WTC11 (cell line): Measurements from ENCODE around the gene GFY. TPM values are rescaled to one million over a fixed set of nuclear protein-coding genes. Genes with fewer than 3 reads are reported as not detected.
A peak's percentile ranks its signal among the peaks of the same experiment; 100 is the strongest.

ENCODE experiments used
- ATAC-seq: fragments of 200-7000 bp; cut with Tn5 transposase; 2 replicates; pipeline ENCODE4 v1.10.0; 2021; ENCODE audit warnings: mild to moderate bottlenecking, moderate library complexity
- CTCF ChIA-PET: fragments of 300-600 bp; sonication (Branson Sonifier 250); formaldehyde crosslinking; loops from one replicate; lab custom pipeline; 2021; ENCODE audit warnings: antibody characterized with exemption; lab: Charles Lee
- POLR2A ChIA-PET: fragments of 350-600 bp; sonication (Branson Sonifier 250); formaldehyde crosslinking; loops from one replicate; lab custom pipeline; 2021; ENCODE audit warnings: antibody characterized with exemption; lab: Charles Lee
- DNase-seq: peaks from one replicate; pipeline ENCODE4 v3.0.0; 2021; ENCODE audit warnings: low spot score
- H3K27ac Mint-ChIP-seq: 2 replicates; pipeline ENCODE4 v1.8.0; 2021; ENCODE audit warnings: mixed read lengths
- H3K27me3 Mint-ChIP-seq: 2 replicates; pipeline ENCODE4 v1.8.0; 2021; ENCODE audit warnings: low read depth, mild to moderate bottlenecking, moderate library complexity, mixed read lengths
- H3K36me3 Mint-ChIP-seq: 2 replicates; pipeline ENCODE4 v1.8.0; 2021; ENCODE audit warnings: mixed read lengths
- H3K4me1 Mint-ChIP-seq: 2 replicates; pipeline ENCODE4 v1.8.0; 2022; ENCODE audit warnings: mixed read lengths
- H3K4me3 Mint-ChIP-seq: 2 replicates; pipeline ENCODE4 v1.8.0; 2021; ENCODE audit warnings: mild to moderate bottlenecking, moderate library complexity, mixed read lengths
- H3K9me3 Mint-ChIP-seq: 2 replicates; pipeline ENCODE4 v1.8.0; 2021; ENCODE audit warnings: mixed read lengths
- AR ChIP-seq: fragments of 250-450 bp; sonication (Bioruptor Pico); IDR thresholded peaks from 2 replicates; pipeline ENCODE4 v1.9.0; 2021; ENCODE audit warnings: mild to moderate bottlenecking
- ATF3 ChIP-seq: sonication (generic); formaldehyde crosslinking; conservative IDR thresholded peaks from 2 replicates; pipeline ENCODE4 v1.8.1; 2022; ENCODE audit warnings: mild to moderate bottlenecking, missing genetic modification reagents
- ATF6 ChIP-seq: sonication (generic); formaldehyde crosslinking; IDR thresholded peaks from 2 replicates; pipeline ENCODE4 v1.8.1; 2023; ENCODE audit warnings: mild to moderate bottlenecking, missing genetic modification reagents
- CREB1 ChIP-seq: sonication (generic); formaldehyde crosslinking; IDR thresholded peaks from 2 replicates; pipeline ENCODE4 v1.8.0; 2023; ENCODE audit warnings: mild to moderate bottlenecking, missing genetic modification reagents
- E2F1 ChIP-seq: sonication (generic); formaldehyde crosslinking; IDR thresholded peaks from 2 replicates; pipeline ENCODE4 v1.8.0; 2022; ENCODE audit warnings: mild to moderate bottlenecking, missing genetic modification reagents
- ESRRA ChIP-seq: sonication (generic); formaldehyde crosslinking; IDR thresholded peaks from 2 replicates; pipeline ENCODE4 v1.8.1; 2022; ENCODE audit warnings: mild to moderate bottlenecking, missing genetic modification reagents, borderline replicate concordance
- FOXP1 ChIP-seq: sonication (generic); formaldehyde crosslinking; IDR thresholded peaks from 2 replicates; pipeline ENCODE4 v1.8.0; 2022; ENCODE audit warnings: missing genetic modification reagents, mild to moderate bottlenecking, moderate library complexity, borderline replicate concordance
- JUN ChIP-seq: sonication (generic); formaldehyde crosslinking; IDR thresholded peaks from 2 replicates; pipeline ENCODE4 v1.8.0; 2023; ENCODE audit warnings: mild to moderate bottlenecking, missing genetic modification reagents
- MAX ChIP-seq: sonication (generic); formaldehyde crosslinking; IDR thresholded peaks from 2 replicates; pipeline ENCODE4 v1.8.0; 2022; ENCODE audit warnings: mild to moderate bottlenecking, missing genetic modification reagents
- MXD4 ChIP-seq: fragments of 250-450 bp; sonication (Bioruptor Pico); IDR thresholded peaks from 2 replicates; pipeline ENCODE4 v1.8.0; 2021; ENCODE audit warnings: mild to moderate bottlenecking, moderate library complexity, borderline replicate concordance
- NFE2L1 ChIP-seq: sonication (generic); formaldehyde crosslinking; IDR thresholded peaks from 2 replicates; pipeline ENCODE4 v1.8.1; 2023; ENCODE audit warnings: missing genetic modification reagents
- PRDM15 ChIP-seq: sonication (generic); formaldehyde crosslinking; IDR thresholded peaks from 2 replicates; pipeline ENCODE4 v1.8.0; 2022; ENCODE audit warnings: missing genetic modification reagents
- RELA ChIP-seq: sonication (generic); formaldehyde crosslinking; IDR thresholded peaks from 2 replicates; pipeline ENCODE4 v1.8.1; 2022; ENCODE audit warnings: missing genetic modification reagents, mild to moderate bottlenecking, borderline replicate concordance
- SMAD3 ChIP-seq: sonication (generic); formaldehyde crosslinking; IDR thresholded peaks from 2 replicates; pipeline ENCODE4 v1.8.0; 2022; ENCODE audit warnings: missing genetic modification reagents, mild to moderate bottlenecking, borderline replicate concordance
- SOX15 ChIP-seq: fragments of 250-450 bp; sonication (Bioruptor Pico); IDR thresholded peaks from 2 replicates; pipeline ENCODE4 v1.9.0; 2021; ENCODE audit warnings: mild to moderate bottlenecking
- SP1 ChIP-seq: sonication (generic); formaldehyde crosslinking; conservative IDR thresholded peaks from 2 replicates; pipeline ENCODE4 v1.8.1; 2022; ENCODE audit warnings: missing genetic modification reagents
- TEAD1 ChIP-seq: sonication (generic); formaldehyde crosslinking; IDR thresholded peaks from 2 replicates; pipeline ENCODE4 v1.8.0; 2022; ENCODE audit warnings: mild to moderate bottlenecking, missing genetic modification reagents
- TEAD4 ChIP-seq: sonication (generic); formaldehyde crosslinking; IDR thresholded peaks from 2 replicates; pipeline ENCODE4 v1.8.0; 2022; ENCODE audit warnings: mild to moderate bottlenecking, missing genetic modification reagents
- TP53 ChIP-seq: sonication (generic); formaldehyde crosslinking; IDR thresholded peaks from 2 replicates; pipeline ENCODE4 v1.8.1; 2023; ENCODE audit warnings: mild to moderate bottlenecking, missing genetic modification reagents
- USF1 ChIP-seq: sonication (generic); formaldehyde crosslinking; IDR thresholded peaks from 2 replicates; pipeline ENCODE4 v1.8.0; 2022; ENCODE audit warnings: mild to moderate bottlenecking, missing genetic modification reagents
- USF2 ChIP-seq: sonication (generic); formaldehyde crosslinking; IDR thresholded peaks from 2 replicates; pipeline ENCODE4 v1.8.1; 2023; ENCODE audit warnings: mild to moderate bottlenecking, missing genetic modification reagents, moderate library complexity
- ZMAT4 ChIP-seq: fragments of 250-450 bp; sonication (Bioruptor Pico); IDR thresholded peaks from 2 replicates; pipeline ENCODE4 v1.9.0; 2021; ENCODE audit warnings: mild to moderate bottlenecking
- ZNF317 ChIP-seq: sonication (generic); formaldehyde crosslinking; IDR thresholded peaks from 2 replicates; pipeline ENCODE4 v1.8.1; 2023; ENCODE audit warnings: low read depth, mild to moderate bottlenecking, moderate library complexity, missing genetic modification reagents, borderline replicate concordance
- ZNF416 ChIP-seq: fragments of 250-450 bp; sonication (Bioruptor Pico); IDR thresholded peaks from 2 replicates; pipeline ENCODE4 v1.9.0; 2021; ENCODE audit warnings: mild to moderate bottlenecking, inconsistent platforms
- total RNA-seq: library from RNA; stranded (reverse); gene quantifications from 3 replicates; pipeline ENCODE4 v1.2.3, GENCODE V29; 2021

GFY gene
- total RNA-seq, 1 experiment from 2014 or later: 0.87 TPM

GRCh38 chr19:49427855-49428546 lies 2.8 kb downstream of the GFY start:
- H3K27ac Mint-ChIP-seq: 0 out of 2 replicates have a peak overlapping the region, but pooled peaks have one; percentile 67
- DNase-seq: peak; percentile 86
- peaks cover 3% of the 10 kb centered on the region; the same call in 1 of the 2 replicates for H3K36me3 Mint-ChIP-seq
- CTCF ChIA-PET: interaction anchor here (1.0 to 4.5 kb wide), 5 partner anchors 8 to 126 kb away, joined by 3 to 34 read pairs (median 18); partner anchors contain the start of gene SLC17A7
- H3K9me3 Mint-ChIP-seq: 0 out of 2 replicates have a peak, but pooled peaks cover 4% of the 10 kb centered on the region
- peaks cover 67% of the 10 kb centered on the region for H3K4me1 Mint-ChIP-seq
- peak overlapping the region; percentile 84 for H3K4me3 Mint-ChIP-seq
- peaks cover 98% of the 10 kb centered on the region for H3K27me3 Mint-ChIP-seq
- peak; percentile 40 for ATAC-seq
- POLR2A ChIA-PET: interaction anchor here (0.6 kb wide), 1 partner anchor 212 kb away, joined by 3 read pairs; the partner anchor contains the start of gene RRAS
- 0 out of 2 replicates have a peak, but pooled peaks have one; percentile 18 for TF ChIP-seq E2F1 (CRISPR knock-in tag)
- TF ChIP-seq SOX15 (CRISPR knock-in tag): no peak
- TF ChIP-seq SP1: peak; percentile 62; the same call in 1 of the 2 replicates
- 0 out of 2 replicates have a peak, but pooled peaks have one; percentile 24 for TF ChIP-seq SMAD3
- TF ChIP-seq TEAD1 (CRISPR knock-in tag): no peak
- TF ChIP-seq USF1 (CRISPR knock-in tag): peak; percentile 42; the same call in 1 of the 2 replicates
- no peak for TF ChIP-seq ZMAT4 (CRISPR knock-in tag)
- TF ChIP-seq CREB1 (CRISPR knock-in tag): 0 out of 2 replicates have a peak, but pooled peaks have one; percentile 22
- TF ChIP-seq ATF3 (CRISPR knock-in tag): no peak
- TF ChIP-seq JUN (CRISPR knock-in tag): no peak
- no peak for TF ChIP-seq TP53 (CRISPR knock-in tag)
- TF ChIP-seq MAX (CRISPR knock-in tag): peak; percentile 75; the same call in 1 of the 2 replicates
- no peak for TF ChIP-seq ESRRA (CRISPR knock-in tag)
- no peak for TF ChIP-seq RELA (CRISPR knock-in tag)
- TF ChIP-seq ATF6 (CRISPR knock-in tag): no peak
- no peak for TF ChIP-seq ZNF317 (CRISPR knock-in tag)
- TF ChIP-seq FOXP1 (CRISPR knock-in tag): peak; percentile 72; the same call in 1 of the 2 replicates
- peak; percentile 66 for TF ChIP-seq PRDM15 (CRISPR knock-in tag)
- peak; percentile 65; the same call in 1 of the 2 replicates for TF ChIP-seq NFE2L1 (CRISPR knock-in tag)
- TF ChIP-seq TEAD4 (CRISPR knock-in tag): no peak
- peak; percentile 61 for TF ChIP-seq USF2 (CRISPR knock-in tag)
- TF ChIP-seq ZNF416 (CRISPR knock-in tag): 0 out of 2 replicates have a peak, but pooled peaks have one; percentile 4
- TF ChIP-seq MXD4: no peak
- TF ChIP-seq AR (CRISPR knock-in tag): no peak
